Stimulated activated CD4-positive, alpha-beta T cell treated with anti-CD3 and anti-CD28 coated beads, Interleukin-15, amount 100 ng/mL, for 1 hour (primary cell): ENCODE measurements around the gene EFNA5.

Experiments
- DNase-seq, 2 donors: peaks; one replicate each; pipeline ENCODE4 v3.0.0-alpha.2; 2020; ENCODE audit warnings: low read depth in 1 of 2, low spot score in 1 of 2

EFNA5 gene

DNA sequence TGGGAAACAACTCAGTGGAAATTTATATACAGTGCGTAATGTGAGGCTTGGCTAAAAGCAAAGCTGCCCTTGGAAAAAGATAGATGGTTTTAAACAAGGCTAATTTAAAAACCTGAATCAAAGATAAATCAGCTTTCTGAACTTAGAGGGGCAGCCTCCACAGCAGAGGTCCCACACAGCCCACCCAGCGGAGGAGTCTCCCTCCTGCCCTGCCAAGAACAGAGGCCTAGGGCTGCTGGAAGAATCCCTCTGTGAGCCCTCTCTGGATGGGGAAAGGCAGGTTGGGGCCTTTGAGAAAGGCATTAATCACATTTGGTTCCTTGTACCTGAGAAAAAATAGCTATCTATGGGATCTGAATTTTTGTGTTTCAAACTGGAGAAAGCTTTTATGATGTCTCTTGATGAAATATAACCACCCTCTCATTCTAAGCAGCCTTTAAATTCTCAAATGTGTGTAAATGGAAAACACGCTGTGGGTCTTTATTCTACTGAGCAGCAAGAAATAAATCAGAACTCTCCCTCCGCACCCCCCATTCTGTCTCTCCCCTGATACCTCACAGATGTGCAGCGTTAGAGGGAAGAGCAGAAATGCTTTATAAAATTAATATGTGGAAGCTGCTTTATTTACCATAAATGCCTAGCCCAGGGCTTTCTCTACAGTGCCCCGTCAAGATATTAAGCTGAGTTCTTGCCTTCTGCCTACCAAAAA is 329.2 kb downstream of the EFNA5 start:
- no peak for DNase-seq

DNA sequence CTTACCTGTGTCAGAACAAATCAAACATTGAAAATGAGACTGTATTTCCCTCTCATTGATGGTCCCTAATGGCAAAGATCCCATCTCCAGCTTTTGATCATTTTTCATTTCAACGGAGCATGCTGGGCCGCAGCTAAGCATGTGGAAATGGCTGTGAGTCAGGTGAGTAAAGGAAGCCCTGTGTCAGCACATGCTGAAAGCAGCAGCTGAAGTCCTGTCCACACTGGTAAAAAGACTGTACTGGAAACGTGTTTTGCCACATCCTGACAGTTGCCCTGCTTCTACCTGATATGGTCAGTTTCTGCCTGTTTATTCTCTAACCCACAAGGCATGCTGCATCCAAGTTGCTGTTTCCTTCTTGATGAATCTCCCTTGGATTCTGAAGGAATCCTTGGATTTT is 330.1 kb downstream of the EFNA5 start:
- DNase-seq, result no peak

DNA sequence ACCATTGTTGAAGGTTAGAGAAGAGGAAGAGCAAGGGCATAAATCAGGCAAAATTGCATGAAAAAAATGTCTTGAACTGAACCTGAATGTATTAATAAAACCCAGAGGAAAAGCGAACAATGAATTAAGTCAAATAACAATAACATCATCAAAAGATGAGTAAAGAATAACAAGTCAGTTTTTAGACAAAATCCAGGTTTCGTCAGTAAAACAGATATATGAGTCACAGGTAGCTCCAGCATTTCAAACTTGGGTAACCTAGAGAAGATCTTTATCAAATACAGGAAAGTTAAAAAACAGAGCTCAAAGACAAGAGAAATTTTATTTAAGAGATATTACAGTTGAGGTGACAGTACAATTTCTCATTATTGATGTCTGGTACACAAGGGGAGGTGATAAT is 332.4 kb downstream of the EFNA5 start:
- no peak for DNase-seq

DNA sequence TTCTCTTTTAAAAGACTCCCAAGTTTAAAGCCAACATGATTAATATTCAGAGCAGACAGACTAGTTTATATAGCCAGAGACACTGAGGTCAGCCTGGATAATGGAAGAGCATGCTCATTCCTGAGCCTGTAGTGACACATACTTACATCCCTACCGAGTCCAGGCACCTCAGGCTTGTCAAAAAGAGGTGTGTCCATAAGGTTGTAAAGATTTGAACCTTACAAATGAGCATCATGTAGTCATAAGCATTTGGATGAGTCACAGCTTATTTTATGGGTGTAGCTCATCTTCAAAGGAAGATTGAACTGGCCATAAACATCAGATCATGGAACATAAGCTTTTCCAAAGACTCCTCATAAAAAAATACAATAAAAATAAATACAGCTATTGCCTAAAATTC is 333.5 kb downstream of the EFNA5 start:
- DNase-seq, result no peak

DNA sequence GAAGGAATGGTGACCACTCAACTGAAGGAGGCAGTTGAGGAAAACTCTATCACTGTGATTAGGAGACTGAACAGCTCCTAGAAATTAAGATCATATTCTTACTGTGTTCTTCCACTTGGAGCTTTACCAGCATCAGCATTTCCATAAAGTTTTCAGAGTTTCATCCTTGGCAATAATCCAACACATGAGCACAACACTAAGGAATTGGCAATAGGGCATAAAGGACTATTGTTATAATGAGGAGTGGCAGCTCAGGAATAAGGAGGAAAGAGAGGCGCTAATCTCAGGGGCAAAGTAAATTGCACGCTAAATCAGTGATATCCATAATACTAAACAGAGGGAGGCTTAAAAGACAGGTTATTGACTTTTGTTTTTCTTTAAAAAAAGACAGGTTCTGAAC is 338.9 kb downstream of the EFNA5 start:
- no peak for DNase-seq

DNA sequence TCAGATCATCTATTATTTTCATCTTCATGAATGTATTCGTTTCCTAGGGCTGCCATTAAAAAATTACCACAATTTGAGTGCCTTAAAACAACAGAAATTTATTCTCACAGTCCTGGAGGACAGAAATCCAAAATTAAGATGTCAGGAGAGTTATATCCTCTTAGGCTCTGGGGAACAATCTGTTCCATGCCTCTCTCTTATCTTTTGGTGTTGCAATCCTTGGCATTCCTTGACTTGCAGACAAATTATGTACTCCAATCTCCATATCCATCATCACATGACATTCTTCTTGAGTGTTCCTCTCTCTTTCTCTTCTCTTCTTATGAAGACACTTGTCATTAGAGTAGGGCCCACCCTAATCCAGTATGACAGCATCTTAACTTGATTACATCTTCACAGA is 339.4 kb downstream of the EFNA5 start:
- no peak for DNase-seq

DNA sequence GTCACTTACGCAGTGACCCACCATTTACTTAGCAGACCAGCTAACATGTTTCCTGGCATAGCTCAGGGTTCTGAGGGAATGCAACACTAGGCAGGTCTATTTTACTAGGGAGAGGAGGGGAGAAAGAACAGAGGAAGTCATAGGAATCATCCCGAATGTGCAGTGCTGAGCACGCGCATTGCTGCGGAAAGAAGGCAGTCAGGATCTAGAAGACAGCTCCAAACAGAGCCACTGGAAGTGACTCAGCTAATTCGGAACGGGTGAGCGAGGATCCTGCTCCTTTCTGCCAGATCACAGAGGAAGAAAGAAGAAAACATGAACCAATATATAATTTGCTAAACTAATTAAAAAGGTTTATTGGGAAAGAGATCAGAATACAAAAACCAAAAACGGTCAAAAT is 339.8 kb downstream of the EFNA5 start:
- no peak for DNase-seq

DNA sequence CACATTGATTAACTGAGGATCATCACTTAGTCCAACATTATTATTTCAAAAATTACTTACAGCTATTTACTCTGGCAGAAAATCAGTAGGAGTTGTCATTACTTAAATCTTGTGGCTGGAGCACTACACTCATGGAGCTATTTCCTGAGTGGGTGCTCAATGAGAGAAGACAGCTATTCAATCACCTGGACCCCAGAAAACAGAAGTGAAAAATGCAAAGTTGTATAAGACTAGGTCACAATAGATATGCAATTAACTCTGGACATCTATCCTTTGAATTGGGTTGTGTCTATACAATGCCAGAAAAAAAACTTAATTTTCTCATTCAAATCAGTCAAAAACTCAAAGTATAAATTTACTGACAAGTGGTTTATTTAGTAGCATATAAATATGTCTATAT is 340.9 kb downstream of the EFNA5 start:
- no peak for DNase-seq
